Mucosa of gallbladder (tissue), 1 donor: ENCODE measurements around the gene GPRC5B. TPM values are rescaled to one million over a fixed set of nuclear protein-coding genes. Genes with fewer than 3 reads are reported as not detected.

Experiments
- DNase-seq: peaks from one replicate; pipeline ENCODE4 v3.0.0-alpha.2; 2020; ENCODE audit warnings: low spot score
- total RNA-seq: library from RNA; stranded (reverse); gene quantifications from one replicate; pipeline ENCODE4 v1.2.1, GENCODE V29; 2021
- donor health status: DM: no; HTN: no; CAD: no.

Gene GPRC5B
- total RNA-seq, 1 donor from 2014 or later, result 32.5 TPM

DNA sequence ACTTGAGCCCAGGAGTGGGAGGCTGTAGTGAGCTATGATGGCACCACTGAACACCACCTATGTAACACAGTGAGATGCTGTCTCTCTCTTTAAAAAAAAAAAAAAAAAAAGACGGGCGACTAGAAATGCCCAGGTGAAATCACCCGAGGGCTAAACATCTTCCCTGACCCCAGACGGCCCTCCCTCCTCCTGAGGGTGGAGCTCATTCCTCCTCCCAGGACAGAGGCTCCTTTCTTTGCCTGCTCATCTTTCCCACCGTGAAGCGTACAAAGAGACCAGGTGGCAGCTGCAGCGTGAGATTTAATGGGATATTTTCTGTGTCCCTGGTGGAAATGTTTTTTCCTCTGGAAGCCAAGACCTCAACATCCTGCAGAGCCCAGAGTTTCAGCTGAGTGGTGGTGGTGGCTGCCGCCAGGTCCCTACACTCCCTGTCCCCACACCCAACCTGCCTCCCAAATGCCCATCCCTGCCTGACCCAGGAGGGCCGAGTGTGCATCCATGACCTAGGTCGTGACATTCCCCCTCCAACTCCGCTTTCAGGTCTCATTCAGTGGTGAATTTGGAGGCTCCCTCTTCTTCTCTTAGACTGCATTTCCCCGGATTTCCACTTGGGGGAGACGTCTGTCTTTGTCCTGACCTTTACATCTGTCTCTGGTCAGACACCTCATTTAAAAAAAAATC, 14.4 kb upstream of the GPRC5B start:
- peak; percentile 37 for DNase-seq

DNA sequence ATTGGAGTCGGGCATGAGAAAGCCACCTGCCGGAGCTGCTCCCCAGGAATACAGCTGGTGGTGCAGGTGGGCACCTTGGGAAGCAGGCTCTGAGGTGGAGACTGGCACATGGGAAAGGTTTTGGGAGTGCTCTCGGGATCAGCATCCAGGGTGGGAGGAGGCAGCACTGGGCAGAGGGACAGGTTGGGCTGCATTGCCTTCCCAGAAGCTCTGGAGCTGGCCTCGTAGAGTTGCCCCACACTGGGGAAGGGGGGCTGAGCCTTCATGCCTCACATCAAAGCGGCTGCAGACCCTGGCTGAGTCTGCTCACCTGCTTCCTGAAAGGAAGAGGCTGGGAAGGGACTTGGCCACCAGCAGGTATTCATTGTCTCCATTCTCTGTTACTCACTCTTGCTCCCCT, 13.5 kb upstream of the GPRC5B start:
- DNase-seq, result no peak

DNA sequence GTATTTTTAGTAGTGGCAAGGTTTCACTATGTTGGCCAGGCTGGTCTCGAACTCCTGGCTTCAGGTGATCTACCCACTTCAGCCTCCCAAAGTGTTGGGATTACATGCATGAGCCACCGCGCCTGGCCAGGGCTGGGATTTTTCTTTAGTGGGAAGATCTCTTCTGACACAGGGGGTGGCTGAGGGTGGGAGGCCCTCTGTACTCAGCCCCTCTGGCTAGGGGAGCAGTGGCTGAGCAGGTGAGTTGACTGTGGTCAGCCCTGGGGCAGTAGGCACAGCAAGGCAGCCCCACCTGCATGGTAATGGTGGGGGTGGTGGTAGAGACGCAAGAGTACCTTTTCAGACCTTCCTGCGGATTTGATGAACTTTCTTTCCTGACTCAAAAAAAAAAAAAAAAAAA, 12.3 kb upstream of the GPRC5B start:
- DNase-seq, result no peak

DNA sequence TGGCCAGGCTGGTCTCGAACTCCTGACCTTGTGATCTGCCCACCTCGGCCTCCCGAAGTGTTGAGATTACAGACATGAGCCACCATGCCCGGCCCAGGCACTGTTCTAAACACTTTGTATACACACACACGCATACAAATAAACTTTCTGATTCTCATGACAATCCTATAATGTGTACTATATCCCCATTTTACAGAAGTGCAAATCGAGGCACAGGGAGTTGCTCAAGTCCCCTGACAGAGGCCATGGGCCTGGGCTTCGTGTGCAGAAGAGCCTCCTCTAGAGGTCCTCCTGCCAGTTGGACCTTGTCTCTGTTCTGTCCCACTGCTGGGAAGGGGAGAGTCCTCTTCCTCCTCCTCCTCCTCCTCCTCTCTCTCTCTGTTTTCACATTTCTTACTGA, 9.9 kb upstream of the GPRC5B start:
- no peak for DNase-seq

DNA sequence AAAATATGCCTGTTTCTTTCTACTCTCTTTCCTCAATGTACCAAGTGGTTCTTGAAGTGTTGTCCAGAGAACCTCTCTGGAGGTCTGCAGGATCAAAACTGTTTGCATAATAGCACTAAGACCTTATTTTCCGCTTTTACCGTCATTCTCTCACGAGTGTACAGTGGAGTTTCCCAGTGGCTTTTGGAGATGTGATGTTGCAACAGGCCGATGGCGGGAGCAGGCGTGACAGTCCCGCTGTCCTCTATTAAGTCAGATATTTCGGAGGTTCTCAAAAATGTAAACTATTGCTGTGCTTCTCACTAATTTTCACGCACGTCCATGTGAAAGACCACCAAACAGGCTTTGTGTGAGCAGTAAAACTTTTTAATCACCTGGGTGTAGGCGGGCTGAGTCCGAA, 8.3 kb upstream of the GPRC5B start:
- no peak for DNase-seq

DNA sequence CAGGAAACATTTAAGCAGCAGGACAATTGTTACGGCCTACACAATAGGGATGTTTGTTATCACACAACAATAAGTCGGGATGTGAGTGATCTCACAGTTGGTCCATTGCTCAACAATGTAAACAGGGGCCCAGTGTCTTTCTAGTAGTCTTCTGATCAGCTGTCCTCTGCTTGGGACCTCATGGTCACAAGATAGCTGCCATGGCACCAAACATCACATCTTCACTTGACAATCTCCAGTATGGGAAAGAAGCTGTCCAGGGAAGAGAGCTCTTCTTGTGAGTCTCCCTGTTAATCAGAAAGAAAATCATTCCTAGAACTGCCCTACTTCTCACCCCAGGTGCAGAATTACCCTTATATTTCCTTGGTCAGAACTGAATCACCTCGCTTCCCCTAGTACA, 6.3 kb upstream of the GPRC5B start:
- DNase-seq, result no peak

DNA sequence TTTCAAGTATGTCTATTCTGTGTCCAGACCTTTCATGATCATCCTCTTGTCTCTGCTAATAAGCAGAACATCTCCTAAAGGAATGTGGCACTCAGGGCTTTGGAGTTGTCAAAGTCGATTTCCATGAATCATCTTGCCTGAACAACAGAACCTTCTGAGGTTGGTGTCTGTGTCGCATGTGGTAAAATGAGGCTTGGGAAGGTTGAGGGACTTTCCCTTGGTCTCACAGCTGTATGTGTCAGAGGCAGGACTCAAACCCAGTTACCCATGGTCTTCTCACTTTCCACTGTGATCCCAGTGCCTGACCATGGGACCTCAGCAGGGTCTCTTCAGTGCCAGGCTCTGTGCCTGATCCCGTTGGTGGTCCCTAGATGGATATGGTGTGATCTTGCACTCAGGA, 4.2 kb upstream of the GPRC5B start:
- DNase-seq, result no peak

DNA sequence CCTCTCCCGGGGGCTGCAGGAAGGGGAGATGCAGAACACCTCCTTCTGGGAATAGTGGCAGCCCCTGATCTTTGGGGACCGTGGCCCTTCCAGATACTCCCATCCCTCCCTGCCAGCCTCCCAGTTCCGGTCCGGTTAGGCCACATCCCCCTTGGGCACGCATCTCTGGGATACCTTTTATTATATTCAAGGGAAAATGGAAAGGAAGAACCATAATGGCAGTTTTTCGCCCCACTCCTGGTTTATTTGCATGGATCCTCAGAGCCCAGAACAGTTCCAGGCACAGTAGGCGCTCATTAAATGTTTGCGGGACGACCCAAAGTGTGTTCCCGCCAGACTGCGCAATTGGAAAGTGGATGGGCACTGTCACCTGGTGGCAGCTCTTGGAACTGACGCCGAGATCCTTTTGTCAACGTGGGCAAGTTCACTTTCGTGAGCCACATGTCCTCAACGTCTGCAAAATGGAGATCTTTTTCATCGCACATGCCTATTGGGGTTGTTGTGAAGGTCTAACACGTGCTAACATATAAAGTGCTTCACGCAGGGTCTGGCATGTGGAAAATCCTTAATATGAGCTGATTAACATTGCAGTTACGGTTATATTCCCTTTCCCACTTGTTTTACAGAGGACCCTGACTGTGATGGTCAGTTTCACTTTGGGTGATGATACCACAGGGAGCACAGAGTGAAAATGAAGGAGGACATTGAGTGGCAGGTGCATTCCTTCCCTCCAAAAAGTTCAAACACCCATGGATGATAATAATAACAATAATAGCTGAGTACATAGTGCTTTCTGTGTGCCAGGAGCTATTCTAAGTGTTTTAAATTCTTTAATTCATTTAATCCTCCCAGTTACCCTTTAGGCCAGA, 1.7 kb upstream of the GPRC5B start:
- DNase-seq, result peak; percentile 83

DNA sequence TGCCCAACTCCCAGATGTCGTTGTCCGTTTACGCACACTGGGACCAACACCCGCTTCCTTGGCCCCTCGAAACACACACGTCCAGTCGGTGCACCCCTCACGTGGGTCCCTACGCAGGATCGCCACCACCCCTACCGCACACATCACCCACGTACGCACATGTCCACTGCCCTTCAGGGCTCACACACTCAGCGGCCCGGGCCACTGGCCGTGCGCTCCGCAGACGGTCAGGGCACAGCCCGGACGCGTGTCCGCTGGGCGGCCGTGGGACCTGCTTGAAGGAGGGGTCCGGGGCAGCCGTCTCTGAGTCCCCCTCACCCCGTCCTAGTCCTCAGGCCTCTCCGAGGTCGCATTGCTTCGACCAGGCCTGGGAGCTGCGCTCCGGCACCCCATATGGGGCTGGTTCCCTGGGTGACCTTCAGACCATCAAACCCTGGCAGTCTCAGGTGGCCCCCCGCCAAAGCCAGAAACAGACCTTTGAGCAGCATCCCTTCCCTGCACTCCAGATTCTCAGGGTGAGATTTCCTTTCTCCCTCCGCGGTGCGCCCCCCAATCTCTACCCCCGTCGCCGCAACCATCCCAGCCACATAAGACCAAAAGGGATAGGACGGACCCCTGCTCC, 914 bp upstream of the GPRC5B start:
- no peak for DNase-seq

DNA sequence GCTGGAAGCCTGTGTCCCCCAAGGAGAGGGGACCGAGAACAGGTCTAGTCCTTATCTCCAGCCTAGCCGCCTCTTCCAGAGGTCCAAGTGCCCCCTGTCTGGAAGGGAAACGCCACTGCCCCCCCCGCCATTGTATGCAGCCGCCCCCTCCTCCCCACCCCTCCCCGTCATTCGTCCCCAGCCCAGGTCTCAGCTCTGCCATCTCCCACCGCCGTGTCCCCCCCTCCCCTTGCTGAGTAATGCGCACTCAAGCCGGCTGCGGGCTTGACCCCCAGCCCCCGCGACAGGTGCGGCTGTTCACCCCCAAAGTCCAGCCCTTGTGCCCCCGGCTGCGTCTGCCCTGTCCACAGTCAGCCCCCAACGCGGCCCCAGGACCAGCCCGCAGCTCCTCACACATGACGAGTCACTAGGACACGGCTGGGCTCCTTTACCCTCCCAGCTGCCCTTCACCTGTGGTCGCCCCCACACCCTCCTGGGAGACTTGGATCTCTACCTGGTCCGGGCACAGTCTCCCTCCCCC, 622 bp downstream of the GPRC5B start:
- no peak for DNase-seq

DNA sequence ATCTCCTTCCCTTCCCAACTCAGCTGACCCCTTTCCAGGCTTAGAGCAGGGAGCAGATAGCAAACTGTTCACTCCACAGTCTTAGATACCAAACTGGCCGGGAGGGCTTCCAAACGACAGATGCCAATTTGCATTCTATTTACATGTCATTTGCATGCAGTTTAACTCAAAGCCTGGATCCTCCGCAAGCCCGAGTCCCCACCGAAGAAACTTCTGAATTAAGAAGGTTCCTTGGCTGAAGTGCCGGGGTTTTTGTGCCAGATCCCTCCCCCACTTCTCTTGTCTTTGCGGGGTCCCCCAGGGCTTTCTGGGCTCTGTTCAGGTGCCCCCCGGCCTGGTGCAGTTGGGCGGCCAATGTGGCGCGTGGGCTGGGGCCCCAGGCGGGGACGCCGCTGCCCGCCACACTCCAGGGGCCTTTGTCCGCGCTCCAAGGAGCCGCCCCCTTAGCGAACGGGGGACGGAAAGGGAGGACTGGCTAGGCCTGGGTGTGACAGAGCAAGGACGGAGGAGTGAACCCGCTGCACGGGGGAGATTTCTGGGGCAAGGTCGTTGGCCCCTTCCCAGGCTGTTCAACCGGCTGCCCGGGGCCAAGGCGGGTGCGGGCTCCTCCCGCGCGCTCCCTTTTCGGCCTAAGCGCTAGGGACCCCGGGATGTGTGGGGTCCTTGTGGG, 1.2 kb downstream of the GPRC5B start:
- DNase-seq, result no peak

DNA sequence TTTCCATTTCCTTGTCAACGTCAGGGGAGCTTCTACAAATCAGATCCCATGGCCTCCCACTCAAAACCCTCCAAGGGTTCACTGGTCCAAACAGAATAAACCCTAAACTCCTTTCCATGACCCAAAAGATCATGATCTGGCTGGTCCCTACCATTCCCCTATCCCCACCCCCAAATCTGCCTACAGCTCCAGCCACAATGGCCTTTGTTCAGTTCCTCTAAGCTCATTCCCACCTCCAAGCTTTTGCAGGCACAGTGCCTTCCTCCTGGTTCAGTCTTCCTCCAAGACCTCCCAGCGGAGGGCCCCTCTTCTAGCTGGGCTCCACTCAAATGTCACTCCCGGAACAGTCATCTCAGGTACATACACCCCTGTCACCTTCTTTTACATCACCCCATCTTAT, 2.0 kb downstream of the GPRC5B start:
- DNase-seq, result no peak

DNA sequence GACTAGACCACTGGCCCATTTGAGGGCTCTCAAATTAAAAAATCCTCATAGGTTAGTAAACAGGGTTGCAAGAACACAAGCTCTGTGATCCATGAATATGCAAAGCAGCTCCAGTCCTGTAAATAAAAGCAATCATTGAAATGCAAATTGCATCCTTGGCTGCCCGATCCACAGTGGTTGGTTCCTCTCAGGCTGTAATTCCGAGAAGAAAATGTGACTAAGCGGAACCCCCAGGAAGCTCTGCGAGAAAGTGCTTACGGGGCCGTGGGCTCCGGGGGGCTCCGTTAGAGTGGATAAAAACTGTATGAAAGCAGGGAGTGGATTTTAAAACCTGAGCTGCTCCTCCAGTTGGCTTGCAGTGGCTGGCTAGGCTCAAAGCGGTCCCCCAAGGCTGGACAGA, 2.5 kb downstream of the GPRC5B start:
- no peak for DNase-seq

DNA sequence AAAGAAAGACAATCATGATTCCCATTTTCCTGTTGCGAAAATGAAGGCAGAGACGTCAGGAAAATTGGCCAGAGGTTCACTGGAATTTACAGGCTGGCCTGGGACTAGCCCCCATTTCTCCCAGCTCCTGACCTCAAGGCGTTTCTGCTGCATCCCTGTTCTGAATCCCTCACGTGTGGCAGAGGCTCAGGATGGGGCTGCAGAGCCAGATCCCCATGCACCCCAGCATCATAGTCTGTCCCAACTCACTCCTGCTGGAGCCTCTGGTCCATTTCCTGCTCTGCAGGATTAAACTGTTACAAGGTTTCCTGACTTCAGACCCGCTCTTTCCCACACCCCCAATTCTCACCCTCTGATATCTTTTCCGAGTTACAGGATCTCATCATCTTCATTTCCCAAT, 2.9 kb downstream of the GPRC5B start:
- DNase-seq, result no peak

DNA sequence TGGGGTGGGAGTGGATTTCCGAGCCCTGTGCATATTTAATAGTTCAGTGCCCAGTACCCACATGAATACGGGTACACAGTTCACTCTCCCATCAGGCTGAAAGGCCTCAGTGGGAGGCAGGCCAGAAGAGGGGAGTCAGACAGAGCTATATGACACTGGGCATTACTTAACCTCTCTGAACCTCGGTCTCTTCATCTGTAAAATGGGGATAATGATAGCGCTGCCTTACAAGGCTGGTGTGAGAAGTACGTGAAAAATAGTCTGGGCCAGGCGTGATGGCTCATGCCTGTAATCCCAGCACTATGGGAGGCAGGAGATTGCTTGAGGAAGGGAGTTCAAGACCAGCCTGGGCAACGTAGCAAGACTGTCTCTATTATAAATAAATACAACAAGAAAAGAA, 3.6 kb downstream of the GPRC5B start:
- no peak for DNase-seq

DNA sequence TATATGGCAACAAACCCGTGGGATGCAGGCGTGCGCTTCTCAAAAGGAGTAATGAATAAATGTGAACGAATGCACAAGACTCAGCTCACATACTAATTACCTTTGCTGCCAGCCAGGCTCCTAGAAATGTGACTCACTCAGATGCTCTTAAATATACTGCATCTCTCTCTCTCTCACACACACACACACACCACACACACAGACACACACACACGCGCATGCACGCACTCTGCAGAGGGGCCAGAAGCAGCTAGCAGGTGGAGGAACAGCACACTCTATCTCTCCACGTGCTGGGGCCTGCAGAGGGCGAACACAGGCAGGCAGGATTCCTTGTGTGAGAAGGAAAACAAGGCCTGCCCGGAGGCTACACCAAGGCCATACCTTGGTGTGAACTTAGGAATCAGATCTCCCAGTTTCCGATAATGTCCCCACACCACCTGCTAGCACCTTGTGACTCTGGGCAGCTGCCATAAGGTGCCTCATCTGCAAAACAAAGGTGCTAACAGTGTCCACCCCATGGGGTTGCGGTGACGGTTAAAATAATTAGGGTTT, 5.3 kb downstream of the GPRC5B start:
- DNase-seq, result no peak

DNA sequence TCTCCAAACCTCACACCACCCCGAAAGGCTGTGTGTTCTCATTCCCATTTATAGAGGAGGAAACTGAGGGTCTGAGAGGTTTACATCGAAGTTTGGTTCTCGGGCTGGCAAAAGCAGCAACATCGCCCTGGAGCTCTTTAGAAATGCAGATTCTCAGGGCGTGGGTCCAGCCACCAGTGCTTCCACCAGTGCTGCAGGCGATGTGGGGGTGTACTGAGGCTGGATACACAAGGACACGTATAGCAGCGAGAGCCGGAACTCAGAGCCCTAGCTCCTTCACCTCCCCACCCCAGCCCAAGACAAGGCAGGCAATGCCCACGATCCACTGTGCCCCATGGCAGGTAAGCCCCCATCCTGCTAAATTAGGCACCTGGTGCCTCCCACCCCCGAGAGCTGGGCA, 5.9 kb downstream of the GPRC5B start:
- no peak for DNase-seq

DNA sequence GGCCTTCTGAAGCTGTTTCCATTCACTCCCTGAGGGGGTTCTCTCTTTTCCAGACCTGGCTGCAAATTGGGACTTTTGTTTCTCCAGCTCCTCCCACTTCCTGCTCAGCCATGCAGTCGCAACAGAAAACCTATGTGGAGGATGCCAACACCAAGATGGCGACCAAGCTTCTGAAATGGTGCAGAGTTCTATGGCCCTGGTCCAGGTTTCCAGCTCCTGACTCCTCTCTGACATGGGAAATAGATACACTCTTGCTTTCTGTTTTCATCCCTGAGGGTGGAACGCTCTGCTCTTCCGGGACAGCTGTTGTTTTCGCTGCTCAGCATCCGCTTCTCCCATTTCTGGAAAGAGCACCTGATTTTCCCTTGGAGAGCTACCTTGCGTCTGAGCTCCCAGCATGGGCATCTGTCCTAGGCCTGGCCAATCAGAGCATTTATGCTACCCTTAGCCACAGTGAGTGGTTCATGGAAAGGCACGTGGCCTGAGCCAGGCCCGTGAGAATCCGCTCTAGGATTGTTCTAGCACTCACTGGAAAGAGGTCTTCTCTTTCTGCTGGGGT, 8.1 kb downstream of the GPRC5B start:
- DNase-seq, result no peak

DNA sequence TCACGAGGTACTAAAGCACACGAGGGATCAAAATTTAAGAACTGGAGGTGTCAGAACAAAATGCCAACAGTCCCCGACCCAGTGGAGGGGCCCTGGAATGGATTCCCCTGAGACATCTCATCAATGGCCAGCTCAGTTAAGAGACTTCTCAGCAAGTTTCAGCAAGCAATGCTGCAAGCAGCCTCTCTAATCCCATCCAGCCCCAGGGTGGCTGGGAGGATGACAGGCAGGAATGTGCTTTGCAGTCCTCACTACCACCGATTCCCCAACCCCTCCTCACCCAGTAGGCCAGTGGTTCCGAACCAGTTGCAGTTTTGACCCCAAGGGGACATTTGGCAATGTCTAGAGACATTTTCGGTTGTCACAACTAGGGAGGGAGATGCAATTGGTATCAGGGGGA, 8.7 kb downstream of the GPRC5B start:
- no peak for DNase-seq

DNA sequence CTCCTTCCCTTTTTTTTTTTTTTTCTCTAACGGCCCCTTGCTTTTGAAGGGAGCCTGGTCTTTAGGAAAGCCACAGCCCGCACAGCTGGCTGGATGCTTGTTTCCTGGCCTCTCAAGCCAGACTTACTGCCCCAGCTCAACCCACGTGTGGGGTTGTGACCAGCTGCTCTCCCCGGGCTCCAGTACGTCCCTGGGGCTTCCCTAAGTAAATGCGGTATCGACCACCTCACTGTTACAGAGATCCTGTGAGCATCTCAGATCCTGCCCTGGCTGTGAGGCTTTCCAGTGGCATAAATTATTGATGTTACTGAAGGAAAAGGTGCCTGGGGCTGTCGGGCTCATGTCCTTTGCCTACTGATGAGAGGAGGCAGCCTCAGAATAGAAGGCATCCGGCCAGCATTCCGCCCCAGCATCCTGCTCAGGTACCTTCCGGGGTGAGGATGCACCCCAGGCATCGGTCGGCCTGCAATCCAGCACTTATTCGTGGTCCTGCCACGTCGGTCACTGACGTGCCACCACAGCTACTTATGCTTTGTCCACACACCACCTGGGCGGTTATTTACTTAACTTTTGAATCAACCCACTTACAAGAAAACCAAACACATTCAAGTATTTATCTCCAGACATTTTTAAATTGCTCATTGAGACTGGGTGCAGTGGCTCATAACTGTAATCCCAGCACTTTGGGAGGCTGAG, 9.6 kb downstream of the GPRC5B start:
- DNase-seq, result no peak

DNA sequence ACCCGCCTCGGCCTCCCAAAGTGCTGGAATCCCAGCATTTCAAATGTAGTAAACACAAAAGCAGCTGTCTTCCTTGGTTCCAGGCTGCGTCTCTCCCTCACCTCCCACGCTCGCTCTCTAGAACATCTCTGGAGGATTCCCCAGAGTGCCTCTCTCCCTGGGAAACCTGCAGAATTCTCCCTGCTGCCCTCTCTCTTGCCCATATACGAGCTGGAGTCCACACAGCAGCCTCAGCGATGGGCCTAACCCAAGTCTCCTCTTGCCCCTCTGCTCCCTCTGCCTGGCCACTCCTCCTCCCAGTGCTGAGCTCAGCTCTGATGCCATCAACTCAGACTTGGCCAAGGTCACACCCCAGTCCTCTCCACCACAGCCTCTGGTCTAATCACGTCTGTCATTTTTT, 10.6 kb downstream of the GPRC5B start:
- no peak for DNase-seq
